Measurements from ENCODE around the gene CAPN10.

The CAPN10 gene

GRCh38 chr2:240642061-240642805, 55.7 kb downstream of the CAPN10 start:
- DNase-seq = no peak

- DNase-seq = no peak
Measured at GRCh38 chr2:240642806-240643092, 56.2 kb downstream of the CAPN10 start.

- DNase-seq = no peak
Measured at GRCh38 chr2:240643093-240643810, 56.7 kb downstream of the CAPN10 start.

GRCh38 chr2:240643811-240644150, 57.2 kb downstream of the CAPN10 start:
- DNase-seq = no peak

- no peak for DNase-seq
Measured at GRCh38 chr2:240644171-240644651, 57.7 kb downstream of the CAPN10 start.

- no peak for DNase-seq
Measured at GRCh38 chr2:240644859-240645301, 58.3 kb downstream of the CAPN10 start.

GRCh38 chr2:240645346-240645745, 58.8 kb downstream of the CAPN10 start:
- no peak for DNase-seq

- DNase-seq = no peak
Measured at GRCh38 chr2:240645801-240646175, 59.3 kb downstream of the CAPN10 start.

- DNase-seq = no peak
Measured at GRCh38 chr2:240646176-240646899, 59.8 kb downstream of the CAPN10 start.

GRCh38 chr2:240646900-240647502, 60.5 kb downstream of the CAPN10 start:
- DNase-seq = no peak

GRCh38 chr2:240647503-240648154, 61.1 kb downstream of the CAPN10 start:
- no peak for DNase-seq

GRCh38 chr2:240648155-240648649, 61.7 kb downstream of the CAPN10 start:
- no peak for DNase-seq

Data from stimulated activated CD4-positive, alpha-beta T cell treated with anti-CD3 and anti-CD28 coated beads, Interleukin-4, amount 100 ng/mL, for 1 hour (primary cell).